HEK293 (cell line): ENCODE measurements around the gene PRICKLE1.

ENCODE experiments used
- CTCF ChIA-PET: fragments of 350-600 bp; formaldehyde crosslinking; extraction: SDS; loops from one replicate; lab custom pipeline; 2021; ENCODE audit warnings: antibody characterized with exemption; lab: Yijun Ruan, JAX
- POLR2A ChIA-PET: fragments of 300-600 bp; formaldehyde crosslinking; extraction: SDS; loops from one replicate; lab custom pipeline; 2020; ENCODE audit warnings: antibody characterized with exemption, inconsistent platforms; lab: Yijun Ruan, JAX
- H3K27ac ChIP-seq: fragments of 200-500 bp; sonication (Bioruptor generic); 2 replicates; pipeline ENCODE4 v1.5.1; 2014; ENCODE audit warnings: low read depth, low read length, control low read depth, inconsistent platforms; ENCODE audit errors: extremely low read depth
- H3K36me3 ChIP-seq, 2 experiments: fragments of 200-500 bp in 1 of 2; sonication (Bioruptor generic) in 1 of 2; 1 replicate in 1 of 2; 2 replicates in 1 of 2; pipeline ENCODE4 v1.5.1; 2014 to 2017; ENCODE audit warnings: inconsistent platforms in 2 of 2, low read length in 2 of 2; ENCODE audit not compliant: control insufficient read depth in 2 of 2, insufficient read depth in 1 of 2
- H3K4me1 ChIP-seq: fragments of 200-500 bp; sonication (Bioruptor generic); 2 replicates; pipeline ENCODE4 v1.5.1; 2014; ENCODE audit warnings: mild to moderate bottlenecking, low read length, inconsistent platforms; ENCODE audit not compliant: control insufficient read depth, insufficient read depth
- H3K4me3 ChIP-seq: 2 replicates; pipeline ENCODE4 v1.5.1; 2011; ENCODE audit warnings: low read depth, mild to moderate bottlenecking, control low read depth, low read length, moderate library complexity
- H3K9me3 ChIP-seq: fragments of 200-500 bp; sonication (Bioruptor generic); 2 replicates; pipeline ENCODE4 v1.5.1; 2014; ENCODE audit warnings: low read depth, low read length, inconsistent platforms; ENCODE audit not compliant: control insufficient read depth, insufficient read depth
- FEZF1 ChIP-seq: fragments of 450-650 bp; formaldehyde crosslinking; IDR thresholded peaks from 2 replicates; pipeline ENCODE4 v1.5.1; 2016; ENCODE audit warnings: missing biosample characterization, missing genetic modification characterization
- HOXA7 ChIP-seq: sonication (generic); formaldehyde crosslinking; IDR thresholded peaks from 2 replicates; pipeline ENCODE4 v1.8.1; 2022; ENCODE audit warnings: missing genetic modification reagents, borderline replicate concordance
- PRDM6 ChIP-seq: fragments of 450-650 bp; formaldehyde crosslinking; IDR thresholded peaks from 2 replicates; pipeline ENCODE4 v1.5.1; 2017; ENCODE audit warnings: missing biosample characterization, missing genetic modification characterization
- SCRT2 ChIP-seq: fragments of 450-650 bp; formaldehyde crosslinking; IDR thresholded peaks from 2 replicates; pipeline ENCODE4 v1.5.1; 2016; ENCODE audit warnings: missing biosample characterization, missing genetic modification characterization
- SP3 ChIP-seq: fragments of 450-650 bp; formaldehyde crosslinking; IDR thresholded peaks from 2 replicates; pipeline ENCODE4 v1.5.1; 2016; ENCODE audit warnings: missing biosample characterization, missing genetic modification characterization
- TRIM28 ChIP-seq: IDR thresholded peaks from 2 replicates; pipeline ENCODE4 v1.6.1; 2011; ENCODE audit warnings: low read length, control low read depth, borderline replicate concordance
- ZBTB21 ChIP-seq: fragments of 450-650 bp; formaldehyde crosslinking; IDR thresholded peaks from 2 replicates; pipeline ENCODE4 v1.5.1; 2017; ENCODE audit warnings: missing biosample characterization, missing genetic modification characterization
- ZBTB26 ChIP-seq: fragments of 450-650 bp; formaldehyde crosslinking; optimal IDR thresholded peaks from 2 replicates; pipeline ENCODE3; 2016; ENCODE audit warnings: missing biosample characterization, mild to moderate bottlenecking, missing genetic modification characterization
- ZBTB48 ChIP-seq: fragments of 450-650 bp; formaldehyde crosslinking; IDR thresholded peaks from 2 replicates; pipeline ENCODE4 v1.5.1; 2016; ENCODE audit warnings: missing biosample characterization, missing genetic modification characterization
- ZBTB7A ChIP-seq: fragments of 450-650 bp; formaldehyde crosslinking; IDR thresholded peaks from 2 replicates; pipeline ENCODE4 v1.5.1; 2016; ENCODE audit warnings: low read depth, missing biosample characterization, missing genetic modification characterization
- ZBTB8A ChIP-seq: fragments of 450-650 bp; formaldehyde crosslinking; IDR thresholded peaks from 2 replicates; pipeline ENCODE4 v1.5.1; 2016; ENCODE audit warnings: missing biosample characterization, missing genetic modification characterization
- ZEB2 ChIP-seq: fragments of 450-650 bp; formaldehyde crosslinking; IDR thresholded peaks from 2 replicates; pipeline ENCODE4 v1.5.1; 2016; ENCODE audit warnings: missing biosample characterization, missing genetic modification characterization
- ZFP41 ChIP-seq: fragments of 450-650 bp; formaldehyde crosslinking; IDR thresholded peaks from 2 replicates; pipeline ENCODE4 v1.5.1; 2016; ENCODE audit warnings: missing biosample characterization, missing genetic modification characterization, borderline replicate concordance
- ZNF138 ChIP-seq: fragments of 450-650 bp; formaldehyde crosslinking; IDR thresholded peaks from 2 replicates; pipeline ENCODE4 v1.5.1; 2016; ENCODE audit warnings: missing biosample characterization, missing genetic modification characterization, borderline replicate concordance
- ZNF239 ChIP-seq: fragments of 450-650 bp; formaldehyde crosslinking; IDR thresholded peaks from 2 replicates; pipeline ENCODE4 v1.5.1; 2016; ENCODE audit warnings: missing biosample characterization, missing genetic modification characterization
- ZNF280C ChIP-seq: fragments of 450-650 bp; formaldehyde crosslinking; IDR thresholded peaks from 2 replicates; pipeline ENCODE4 v1.5.1; 2016; ENCODE audit warnings: missing biosample characterization, missing genetic modification characterization
- ZNF354C ChIP-seq: fragments of 450-650 bp; formaldehyde crosslinking; IDR thresholded peaks from 2 replicates; pipeline ENCODE4 v1.5.1; 2016; ENCODE audit warnings: missing biosample characterization, missing genetic modification characterization, low read depth, borderline replicate concordance
- ZNF416 ChIP-seq: fragments of 450-650 bp; formaldehyde crosslinking; IDR thresholded peaks from 2 replicates; pipeline ENCODE4 v1.5.1; 2016; ENCODE audit warnings: missing biosample characterization, missing genetic modification characterization
- ZNF449 ChIP-seq: fragments of 450-650 bp; formaldehyde crosslinking; IDR thresholded peaks from 2 replicates; pipeline ENCODE4 v1.5.1; 2017; ENCODE audit warnings: missing biosample characterization, mild to moderate bottlenecking, missing genetic modification characterization, moderate library complexity
- ZNF747 ChIP-seq: fragments of 450-650 bp; formaldehyde crosslinking; IDR thresholded peaks from 2 replicates; pipeline ENCODE4 v1.5.1; 2016; ENCODE audit warnings: missing biosample characterization, missing genetic modification characterization
- ZNF843 ChIP-seq: fragments of 450-650 bp; formaldehyde crosslinking; IDR thresholded peaks from 2 replicates; pipeline ENCODE4 v1.5.1; 2016; ENCODE audit warnings: missing biosample characterization, missing genetic modification characterization
- ZXDB ChIP-seq: fragments of 450-650 bp; formaldehyde crosslinking; IDR thresholded peaks from 2 replicates; pipeline ENCODE4 v1.5.1; 2016; ENCODE audit warnings: missing biosample characterization, missing genetic modification characterization

Gene PRICKLE1

GRCh38 chr12:42631513-42631912 lies 42.0 kb upstream of the PRICKLE1 start:
- Histone ChIP-seq H3K4me1 (peaks cover 9% of the 10 kb centered on the region), H3K9me3 (no peaks in the 10 kb centered on the region), H3K36me3 (no peaks in the 10 kb centered on the region), H3K4me3 (no peak overlapping the region), H3K27ac (no peak overlapping the region)
- CTCF ChIA-PET, result no interaction called here
- TF ChIP-seq ZBTB26 (tag by site-specific recombination) (no peak), SP3 (tag by site-specific recombination) (no peak), ZNF416 (tag by site-specific recombination) (no peak), ZFP41 (tag by site-specific recombination) (no peak), ZNF138 (tag by site-specific recombination) (no peak), TRIM28 (no peak)
- POLR2A ChIA-PET, result no interaction called here

- Histone ChIP-seq H3K36me3 (no peaks in the 10 kb centered on the region), H3K4me3 (no peak overlapping the region), H3K4me1 (peaks cover 12% of the 10 kb centered on the region), H3K27ac (peak overlapping the region; percentile 4; the same call in 1 of the 2 replicates), H3K9me3 (no peaks in the 10 kb centered on the region; the same call in 1 of the 2 replicates)
- ChIA-PET POLR2A (no interaction called here), CTCF (interaction anchor here (0.7 to 0.8 kb wide), 2 partner anchors 13 to 155 kb away, joined by 3 read pairs; no protein-coding TSS in a partner anchor)
- no peak for TF ChIP-seq ZNF280C (tag by site-specific recombination)
- TF ChIP-seq PRDM6, result peak; percentile 54; the same call in 1 of the 2 replicates
- no peak for TF ChIP-seq ZBTB8A (tag by site-specific recombination)
- no peak for TF ChIP-seq ZNF449
- peak; percentile 53 for TF ChIP-seq ZXDB
- TF ChIP-seq ZBTB48 (tag by site-specific recombination), result no peak
- no peak for TF ChIP-seq ZNF354C (tag by site-specific recombination)
- no peak for TF ChIP-seq ZNF239 (tag by site-specific recombination)
- TF ChIP-seq HOXA7 (CRISPR knock-in tag), result no peak
- TF ChIP-seq ZNF843 (tag by site-specific recombination), result peak; percentile 65
- TF ChIP-seq ZBTB7A (tag by site-specific recombination), result no peak
- peak; percentile 43; the same call in 1 of the 2 replicates for TF ChIP-seq FEZF1 (tag by site-specific recombination)
- TF ChIP-seq TRIM28, result no peak; the same call in 1 of the 2 replicates
- 0 out of 2 replicates have a peak, but pooled peaks have one; percentile 22 for TF ChIP-seq ZEB2 (tag by site-specific recombination)
- no peak for TF ChIP-seq ZNF747
- TF ChIP-seq SCRT2 (tag by site-specific recombination), result no peak
- no peak for TF ChIP-seq ZBTB21 (tag by site-specific recombination)
These were observed 40.8 kb upstream of the PRICKLE1 start for GRCh38 chr12:42630314-42630713.
